H9 (cell line): ENCODE measurements around the gene ZFAND3. TPM values are rescaled to one million over a fixed set of nuclear protein-coding genes. Genes with fewer than 3 reads are reported as not detected.

Experiments used
- DNase-seq: peaks from one replicate; pipeline ENCODE4 v3.0.0-alpha.2; 2017
- H2AFZ ChIP-seq: one replicate; pipeline ENCODE4 v1.6.1; 2013; ENCODE audit warnings: mild to moderate bottlenecking, low read length, control low read depth, moderate library complexity
- H2AK5ac ChIP-seq: 2 replicates; pipeline ENCODE4 v1.6.1; 2013; ENCODE audit warnings: low read length, control low read depth, mixed read lengths; ENCODE audit not compliant: insufficient read length
- H2BK120ac ChIP-seq: one replicate; pipeline ENCODE4 v1.6.1; 2013; ENCODE audit warnings: low read depth, mild to moderate bottlenecking, low read length, control low read depth, inconsistent platforms; ENCODE audit not compliant: poor library complexity, severe bottlenecking
- H2BK12ac ChIP-seq: 2 replicates; pipeline ENCODE4 v1.6.1; 2013; ENCODE audit warnings: low read length, control low read depth, mixed read lengths, low read depth; ENCODE audit not compliant: insufficient read length
- H2BK15ac ChIP-seq: 2 replicates; pipeline ENCODE4 v1.6.1; 2013; ENCODE audit warnings: low read depth, low read length, control low read depth
- H2BK20ac ChIP-seq: one replicate; pipeline ENCODE4 v1.6.1; 2013; ENCODE audit warnings: low read depth, mild to moderate bottlenecking, low read length, control low read depth, inconsistent platforms; ENCODE audit not compliant: poor library complexity, severe bottlenecking
- H2BK5ac ChIP-seq: 2 replicates; pipeline ENCODE4 v1.6.1; 2013; ENCODE audit warnings: low read length, control low read depth, mixed read lengths; ENCODE audit not compliant: insufficient read length
- H3K14ac ChIP-seq: 2 replicates; pipeline ENCODE4 v1.6.1; 2013; ENCODE audit warnings: low read length, control low read depth; ENCODE audit not compliant: insufficient read depth
- H3K18ac ChIP-seq: 2 replicates; pipeline ENCODE4 v1.6.1; 2013; ENCODE audit warnings: low read depth, mild to moderate bottlenecking, mixed read lengths, low read length, control low read depth; ENCODE audit not compliant: insufficient read length
- H3K23ac ChIP-seq: 2 replicates; pipeline ENCODE4 v1.6.1; 2013; ENCODE audit warnings: low read length, control low read depth, mixed read lengths, low read depth; ENCODE audit not compliant: insufficient read length
- H3K23me2 ChIP-seq: 2 replicates; pipeline ENCODE4 v1.6.1; 2013; ENCODE audit warnings: low read depth, mild to moderate bottlenecking, mixed read lengths, low read length, control low read depth; ENCODE audit not compliant: insufficient read length, poor library complexity, severe bottlenecking
- H3K27ac ChIP-seq: 2 replicates; pipeline ENCODE4 v1.5.1; 2013; ENCODE audit warnings: low read length, control low read depth, mixed read lengths, low read depth; ENCODE audit not compliant: insufficient read length
- H3K27me3 ChIP-seq: 2 replicates; pipeline ENCODE4 v1.6.1; 2013; ENCODE audit warnings: low read length, control low read depth, inconsistent platforms; ENCODE audit not compliant: insufficient read depth
- H3K4ac ChIP-seq: 2 replicates; pipeline ENCODE4 v1.6.1; 2013; ENCODE audit warnings: low read depth, mild to moderate bottlenecking, control low read depth, inconsistent platforms, low read length, moderate library complexity
- H3K4me1 ChIP-seq: 2 replicates; pipeline ENCODE4 v1.6.1; 2013; ENCODE audit warnings: low read length, control low read depth, inconsistent platforms; ENCODE audit not compliant: insufficient read depth
- H3K4me2 ChIP-seq: 2 replicates; pipeline ENCODE4 v1.6.1; 2013; ENCODE audit warnings: low read length, control low read depth, mixed read lengths; ENCODE audit not compliant: insufficient read length, insufficient read depth
- H3K56ac ChIP-seq: 2 replicates; pipeline ENCODE4 v1.6.1; 2013; ENCODE audit warnings: low read depth, mild to moderate bottlenecking, mixed read lengths, low read length, control low read depth; ENCODE audit not compliant: insufficient read length
- H3K79me1 ChIP-seq: 2 replicates; pipeline ENCODE4 v1.6.1; 2013; ENCODE audit warnings: low read depth, mild to moderate bottlenecking, moderate library complexity, low read length, control low read depth, inconsistent platforms; ENCODE audit not compliant: insufficient read depth, poor library complexity, severe bottlenecking
- H3K79me2 ChIP-seq: 2 replicates; pipeline ENCODE4 v1.6.1; 2013; ENCODE audit warnings: low read length, control low read depth, inconsistent platforms; ENCODE audit not compliant: insufficient read depth
- H3K9ac ChIP-seq: 2 replicates; pipeline ENCODE4 v1.6.1; 2013; ENCODE audit warnings: low read length, control low read depth, mixed read lengths; ENCODE audit not compliant: insufficient read length; ENCODE audit errors: extremely low read depth
- H3K9me3 ChIP-seq: one replicate; pipeline ENCODE4 v1.6.1; 2013; ENCODE audit warnings: low read depth, low read length, inconsistent platforms; ENCODE audit not compliant: control insufficient read depth
- H3T11ph ChIP-seq: one replicate; pipeline ENCODE4 v1.6.1; 2013; ENCODE audit warnings: mild to moderate bottlenecking, low read length, control low read depth, inconsistent platforms
- H4K20me1 ChIP-seq: one replicate; pipeline ENCODE4 v1.6.1; 2013; ENCODE audit not compliant: control insufficient read depth, insufficient read length, insufficient read depth
- H4K5ac ChIP-seq: 2 replicates; pipeline ENCODE4 v1.6.1; 2013; ENCODE audit warnings: low read depth, mild to moderate bottlenecking, mixed read lengths, low read length, control low read depth; ENCODE audit not compliant: insufficient read length
- H4K8ac ChIP-seq: replicated peaks from 2 replicates; pipeline ENCODE4 v1.6.1; 2013; ENCODE audit warnings: low read length, control low read depth, mixed read lengths, low read depth; ENCODE audit not compliant: insufficient read length
- H4K91ac ChIP-seq: 2 replicates; pipeline ENCODE4 v1.6.1; 2013; ENCODE audit warnings: low read depth, mild to moderate bottlenecking, moderate library complexity, mixed read lengths, low read length, control low read depth; ENCODE audit not compliant: insufficient read length
- H3K27ac Mint-ChIP-seq, 3 experiments: 2 replicates in 2 of 3; 3 replicates in 1 of 3; pipeline ENCODE4 v1.8.0; 2020 to 2021; ENCODE audit warnings: mixed read lengths in 3 of 3, mild to moderate bottlenecking in 1 of 3, moderate library complexity in 1 of 3
- H3K27me3 Mint-ChIP-seq: 2 replicates; pipeline ENCODE4 v1.8.0; 2021; ENCODE audit warnings: low read depth, mild to moderate bottlenecking, moderate library complexity, mixed read lengths
- H3K36me3 Mint-ChIP-seq, 3 experiments: 2 replicates in 2 of 3; 3 replicates in 1 of 3; pipeline ENCODE4 v1.8.0; 2020 to 2021; ENCODE audit warnings: low read depth in 3 of 3, mixed read lengths in 3 of 3; ENCODE audit not compliant: insufficient read depth in 1 of 3
- H3K4me1 Mint-ChIP-seq, 2 experiments: 2 replicates each; pipeline ENCODE4 v1.8.0; 2020; ENCODE audit warnings: mixed read lengths in 2 of 2
- H3K4me3 Mint-ChIP-seq, 2 experiments: 2 replicates in 1 of 2; 3 replicates in 1 of 2; pipeline ENCODE4 v1.8.0; 2020 to 2021; ENCODE audit warnings: mild to moderate bottlenecking in 2 of 2, mixed read lengths in 2 of 2, moderate library complexity in 1 of 2
- H3K9me3 Mint-ChIP-seq, 2 experiments: 2 replicates in 1 of 2; 3 replicates in 1 of 2; pipeline ENCODE4 v1.8.0; 2020; ENCODE audit warnings: mild to moderate bottlenecking in 2 of 2, mixed read lengths in 2 of 2, moderate library complexity in 1 of 2
- CTCF ChIP-seq: fragments of 200-600 bp; sonication (generic); conservative IDR thresholded peaks from 3 replicates; pipeline ENCODE4 v1.8.0; 2021; ENCODE audit warnings: antibody characterized with exemption, mild to moderate bottlenecking
- WGBS: extraction: QIAGEN DNeasy Blood & Tissue Kit; methylation state at CpG from one replicate; pipeline ENCODE4 v1.1.7; 2013; ENCODE audit warnings: missing lambda C conversion rate, low lambda C conversion rate, mixed read lengths; ENCODE audit not compliant: insufficient read length; ENCODE audit errors: extremely low coverage; 5-methylcytosine and 5-hydroxymethylcytosine counted together
- total RNA-seq: library from RNA; stranded (reverse); gene quantifications from 2 replicates; pipeline ENCODE4 v1.2.1, GENCODE V29; 2021

ZFAND3 gene
- total RNA-seq, 1 experiment from 2014 or later, result 57.7 TPM

- Histone ChIP-seq H4K5ac (no peak overlapping the region), H3T11ph (no peak overlapping the region), H4K20me1 (no peaks in the 10 kb centered on the region), H4K8ac (no peak overlapping the region), H3K79me2 (peaks cover 7% of the 10 kb centered on the region; the same call in 1 of the 2 replicates), H3K14ac (no peak overlapping the region), H2BK15ac (no peak overlapping the region), H3K79me1 (peaks cover 10% of the 10 kb centered on the region), H3K9ac (no peak overlapping the region), H3K18ac (no peak overlapping the region), H3K23ac (no peak overlapping the region), H3K4me2 (no peak overlapping the region), H3K56ac (peak overlapping the region; percentile 65), H3K4me1 (no peaks in the 10 kb centered on the region; the same call in 1 of the 2 replicates), H2BK5ac (no peak overlapping the region), H3K4ac (no peak overlapping the region), H4K91ac (no peak overlapping the region), H3K9me3 (no peaks in the 10 kb centered on the region), H2BK20ac (no peak overlapping the region), H2AFZ (no peak overlapping the region), H3K27me3 (no peaks in the 10 kb centered on the region), H3K23me2 (no peaks in the 10 kb centered on the region), H2BK120ac (no peak overlapping the region), H3K27ac (no peak overlapping the region), H2AK5ac (no peak overlapping the region), H2BK12ac (no peak overlapping the region)
- TF ChIP-seq CTCF, result no peak
- H3K4me1 Mint-ChIP-seq, result peaks cover 4 to 9% of the 10 kb centered on the region in 2 experiments; a peak in 2 of 4 replicates
- no peaks in the 10 kb centered on the region for H3K27me3 Mint-ChIP-seq
- 0 out of 7 replicates have a peak overlapping the region, but pooled peaks of 1 of the 3 experiments have one; percentile 12 for H3K27ac Mint-ChIP-seq
- no peak for DNase-seq
- WGBS, result no CpG with 5 or more reads among the region's 9 CpGs
- H3K36me3 Mint-ChIP-seq, result no peaks in the 10 kb centered on the region
- no peak overlapping the region for H3K4me3 Mint-ChIP-seq
- no peaks in the 10 kb centered on the region for H3K9me3 Mint-ChIP-seq
Measured at GRCh38 chr6:37850728-37851285, 31.3 kb downstream of the ZFAND3 start.
